A549 (cell line): ENCODE measurements around the gene NOS1AP.
"Not testable (repeated sequence)": the region's sequence is repeated elsewhere in the genome, so short reads cannot be mapped to it uniquely, and the experiment has no call there.

Experiments
- HOXA7 ChIP-seq: fragments of 250-450 bp; sonication (Bioruptor Pico); IDR thresholded peaks from 2 replicates; pipeline ENCODE4 v1.5.0; 2020; ENCODE audit warnings: mild to moderate bottlenecking, moderate library complexity
- POLR2A ChIP-seq: IDR thresholded peaks from 2 replicates; pipeline ENCODE4 v1.6.1; 2012; ENCODE audit warnings: mild to moderate bottlenecking, low read length
- RAD21 ChIP-seq, 2 experiments: fragments of >200 bp in 1 of 2; sonication (Bioruptor Twin) in 1 of 2; formaldehyde crosslinking in 1 of 2; IDR thresholded peaks in 1 of 2; conservative IDR thresholded peaks in 1 of 2; 2 replicates in 1 of 2; 3 replicates in 1 of 2; pipeline ENCODE4 v1.6.1; 2012 to 2018; ENCODE audit warnings: inconsistent platforms in 1 of 2
- TF ChIP-seq, protein P1 (sequence below): fragments of >200 bp; sonication (Bioruptor Twin); formaldehyde crosslinking; IDR thresholded peaks from 3 replicates; pipeline ENCODE4 v1.5.1; 2016

DNA sequence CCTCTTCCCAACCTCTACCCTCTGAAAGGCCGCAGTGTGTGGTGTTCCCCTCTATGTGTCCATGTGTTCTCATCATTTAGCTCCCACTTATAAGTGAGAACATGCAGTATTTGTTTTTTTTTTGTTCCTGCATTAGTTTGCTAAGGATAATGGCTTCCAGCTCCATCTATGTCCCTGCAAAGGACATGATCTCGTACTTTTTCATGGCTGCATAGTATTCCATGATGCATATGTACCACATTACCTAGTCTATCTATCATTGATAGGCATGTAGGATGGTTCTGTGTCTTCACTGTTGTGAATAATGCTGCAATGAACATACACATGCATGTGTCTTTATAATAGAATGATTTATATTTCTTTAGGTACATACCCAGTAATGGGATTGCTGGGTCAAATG lies 12.6 kb downstream of the NOS1AP start:
- not testable (repeated sequence) for TF ChIP-seq POLR2A; HOXA7 (CRISPR knock-in tag); RAD21 (conservative IDR thresholded peaks at IDR 0.05 in 1 of 2, IDR thresholded peaks at IDR 0.05 in 1 of 2)
- TF ChIP-seq, protein P1, sequence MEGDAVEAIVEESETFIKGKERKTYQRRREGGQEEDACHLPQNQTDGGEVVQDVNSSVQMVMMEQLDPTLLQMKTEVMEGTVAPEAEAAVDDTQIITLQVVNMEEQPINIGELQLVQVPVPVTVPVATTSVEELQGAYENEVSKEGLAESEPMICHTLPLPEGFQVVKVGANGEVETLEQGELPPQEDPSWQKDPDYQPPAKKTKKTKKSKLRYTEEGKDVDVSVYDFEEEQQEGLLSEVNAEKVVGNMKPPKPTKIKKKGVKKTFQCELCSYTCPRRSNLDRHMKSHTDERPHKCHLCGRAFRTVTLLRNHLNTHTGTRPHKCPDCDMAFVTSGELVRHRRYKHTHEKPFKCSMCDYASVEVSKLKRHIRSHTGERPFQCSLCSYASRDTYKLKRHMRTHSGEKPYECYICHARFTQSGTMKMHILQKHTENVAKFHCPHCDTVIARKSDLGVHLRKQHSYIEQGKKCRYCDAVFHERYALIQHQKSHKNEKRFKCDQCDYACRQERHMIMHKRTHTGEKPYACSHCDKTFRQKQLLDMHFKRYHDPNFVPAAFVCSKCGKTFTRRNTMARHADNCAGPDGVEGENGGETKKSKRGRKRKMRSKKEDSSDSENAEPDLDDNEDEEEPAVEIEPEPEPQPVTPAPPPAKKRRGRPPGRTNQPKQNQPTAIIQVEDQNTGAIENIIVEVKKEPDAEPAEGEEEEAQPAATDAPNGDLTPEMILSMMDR, result not testable (repeated sequence)
